GM12878 (cell line): ENCODE measurements around the gene FBF1. TPM values are rescaled to one million over a fixed set of nuclear protein-coding genes. Genes with fewer than 3 reads are reported as not detected.

Source experiments
- ATAC-seq: fragments of 200-7000 bp; cut with Tn5 transposase; 3 replicates; pipeline ENCODE4 v1.9.1; 2020; ENCODE audit warnings: mild to moderate bottlenecking, moderate library complexity
- BruUV-seq: library from RNA; stranded (reverse); fragments of 400-500 nt; replicated peaks from 2 replicates; lab custom pipeline; 2021; lab: Mats Ljungman, UMichigan
- CTCF ChIA-PET: fragments of 300-600 bp; sonication (Branson Sonifier 250); formaldehyde crosslinking; extraction: SDS; loops from one replicate; lab custom pipeline; 2021; ENCODE audit warnings: inconsistent platforms; lab: Yijun Ruan, JAX
- POLR2A ChIA-PET: fragments of 350-600 bp; formaldehyde crosslinking; extraction: SDS; loops from one replicate; lab custom pipeline; 2021; ENCODE audit warnings: inconsistent platforms; lab: Charles Lee
- RAD21 ChIA-PET: fragments of 300-600 bp; sonication (Branson Sonifier 250); formaldehyde crosslinking; loops from one replicate; lab custom pipeline; 2023; ENCODE audit warnings: antibody characterized with exemption; ENCODE audit not compliant: unreplicated experiment; lab: Charles Lee
- SMC1A ChIA-PET: fragments of 300-600 bp; sonication (Branson Sonifier 250); formaldehyde crosslinking; loops from one replicate; lab custom pipeline; 2023; ENCODE audit not compliant: unreplicated experiment, uncharacterized antibody; lab: Charles Lee
- DNase-seq: peaks from one replicate; pipeline ENCODE4 v3.0.0-alpha.2; 2011; ENCODE audit warnings: low read depth, low spot score
- FAIRE-seq: peaks from 3 replicates; lab custom pipeline; 2011; peaks lifted over from hg19 to GRCh38; lab: Jason Lieb, UNC
- H2AFZ ChIP-seq: 2 replicates; pipeline ENCODE4 v1.6.0; 2011; ENCODE audit warnings: low read depth, low read length, control low read depth; ENCODE audit not compliant: control insufficient read depth
- H3K27ac ChIP-seq: 2 replicates; pipeline ENCODE4 v1.5.1; 2011; ENCODE audit warnings: control low read depth; ENCODE audit not compliant: control insufficient read depth, insufficient read depth
- H3K27me3 ChIP-seq, 2 experiments: replicated peaks in 1 of 2; 2 replicates each; pipeline versions ENCODE4 v1.6.0 to v1.6.1; 2011; ENCODE audit warnings: low read length in 1 of 2; ENCODE audit not compliant: control insufficient read depth in 2 of 2, insufficient read depth in 2 of 2
- H3K36me3 ChIP-seq, 2 experiments: 2 replicates each; pipeline ENCODE4 v1.5.1; 2011; ENCODE audit warnings: low read length in 1 of 2; ENCODE audit not compliant: control insufficient read depth in 2 of 2, insufficient read depth in 2 of 2
- H3K4me1 ChIP-seq: 2 replicates; pipeline ENCODE4 v1.6.1; 2011; ENCODE audit warnings: mild to moderate bottlenecking, low read length, moderate library complexity, mixed read lengths; ENCODE audit not compliant: control insufficient read depth, insufficient read depth
- H3K4me2 ChIP-seq: 2 replicates; pipeline ENCODE4 v1.6.0; 2011; ENCODE audit warnings: control low read depth; ENCODE audit not compliant: control insufficient read depth, insufficient read depth
- H3K4me3 ChIP-seq: fragments of 200-600 bp; sonication (generic); 2 replicates; pipeline ENCODE4 v1.5.1; 2016
- H3K79me2 ChIP-seq: 2 replicates; pipeline ENCODE4 v1.6.0; 2011; ENCODE audit warnings: low read length; ENCODE audit not compliant: control insufficient read depth, insufficient read depth
- H3K9ac ChIP-seq: 2 replicates; pipeline ENCODE4 v1.8.0; 2011; ENCODE audit warnings: low read length, control low read depth, mixed read lengths; ENCODE audit not compliant: control insufficient read depth, insufficient read depth
- H3K9me3 ChIP-seq: replicated peaks from 3 replicates; pipeline ENCODE4 v1.5.1; 2011; ENCODE audit warnings: mild to moderate bottlenecking, low read length; ENCODE audit not compliant: control insufficient read depth, insufficient read depth
- H4K20me1 ChIP-seq: 2 replicates; pipeline ENCODE4 v1.6.0; 2011; ENCODE audit not compliant: control insufficient read depth, insufficient read depth
- ASH2L ChIP-seq: fragments of 300-600, 200-600 bp; sonication (generic); IDR thresholded peaks from 2 replicates; pipeline ENCODE4 v1.6.1; 2017; ENCODE audit warnings: low read depth, mild to moderate bottlenecking, borderline replicate concordance
- CEBPZ ChIP-seq: fragments of 150-350 bp; IDR thresholded peaks from 2 replicates; pipeline ENCODE4 v1.6.1; 2016; ENCODE audit warnings: low read depth, low read length
- ETV6 ChIP-seq, 2 experiments: fragments of 450-650 bp in 1 of 2; IDR thresholded peaks in 1 of 2; conservative IDR thresholded peaks in 1 of 2; 2 replicates each; pipeline ENCODE4 v1.6.1; 2014; ENCODE audit warnings: antibody characterized with exemption in 1 of 2, borderline replicate concordance in 1 of 2, low read depth in 1 of 2, mild to moderate bottlenecking in 1 of 2, moderate library complexity in 1 of 2
- NR2C2 ChIP-seq: IDR thresholded peaks from 2 replicates; pipeline ENCODE4 v1.6.1; 2011; ENCODE audit warnings: borderline replicate concordance, low read depth; ENCODE audit not compliant: control insufficient read depth, insufficient read length
- SREBF2 ChIP-seq: IDR thresholded peaks from 2 replicates; pipeline ENCODE4 v1.6.1; 2012; ENCODE audit warnings: mild to moderate bottlenecking, low read length
- ZNF24 ChIP-seq: fragments of 450-650 bp; IDR thresholded peaks from 2 replicates; pipeline ENCODE4 v1.6.1; 2017; ENCODE audit warnings: antibody characterized with exemption, mild to moderate bottlenecking
- ZSCAN29 ChIP-seq: fragments of 450-650 bp; IDR thresholded peaks from 2 replicates; pipeline ENCODE4 v1.6.1; 2017; ENCODE audit warnings: mild to moderate bottlenecking, moderate library complexity
- WGBS: methylation state at CpG from one replicate; pipeline ENCODE4 v1.1.6; 2016; ENCODE audit warnings: low lambda C conversion rate; ENCODE audit not compliant: insufficient replicate concordance, insufficient coverage; ENCODE audit errors: missing lambda C conversion rate; 5-methylcytosine and 5-hydroxymethylcytosine counted together
- in situ Hi-C: fragments of 300-500 bp; cut with MboI; formaldehyde crosslinking; loops from 9 replicates; pipeline ENCODE4 v1.14.3; 2018; ENCODE audit warnings: mixed read lengths
- intact Hi-C: fragments of 100-400 bp; cut with micrococcal nuclease; formaldehyde crosslinking; loops from one replicate; pipeline ENCODE4 v1.14.2; 2022; ENCODE audit not compliant: unreplicated experiment
- polyA plus RNA-seq, 11 experiments: library from polyadenylated mRNA; depleted of rRNA in 4 of 11; unstranded in 6 of 11; stranded (reverse) in 5 of 11; fragments of >200 nt; fragmentation: Nextera tagmentation in 4 of 11; fragmentation: Illumina TruSeq in 1 of 11; extraction: Ambion mirVana in 4 of 11; extraction: Trizol in 1 of 11; gene quantifications; 1 replicate in 1 of 11; 2 replicates in 10 of 11; pipeline versions ENCODE4 v1.2.1 to v1.2.3, GENCODE V29; 2011 to 2016; ENCODE audit warnings: inconsistent platforms in 2 of 11, missing spikeins in 2 of 11, low read depth in 1 of 11
- total RNA-seq, 4 experiments: library from RNA; depleted of rRNA in 3 of 4; stranded (reverse); fragments of >200 nt in 3 of 4; fragmentation: Illumina TruSeq in 1 of 4; extraction: Trizol in 1 of 4; gene quantifications; 2 replicates each; pipeline versions ENCODE4 v1.2.1 to v1.2.3, GENCODE V29; 2013 to 2021
- TF ChIP-seq, protein P1 (sequence below): fragments of 450-650 bp; conservative IDR thresholded peaks from 2 replicates; pipeline ENCODE4 v1.6.1; 2017; ENCODE audit warnings: mild to moderate bottlenecking, moderate library complexity

Gene FBF1
- total and polyA plus RNA-seq, 10 of the 15 experiments (the other 5 are each of a cell fraction or from before 2014, with no cell fraction given), result 0.29 to 15.0 (median 7.0) TPM

DNA sequence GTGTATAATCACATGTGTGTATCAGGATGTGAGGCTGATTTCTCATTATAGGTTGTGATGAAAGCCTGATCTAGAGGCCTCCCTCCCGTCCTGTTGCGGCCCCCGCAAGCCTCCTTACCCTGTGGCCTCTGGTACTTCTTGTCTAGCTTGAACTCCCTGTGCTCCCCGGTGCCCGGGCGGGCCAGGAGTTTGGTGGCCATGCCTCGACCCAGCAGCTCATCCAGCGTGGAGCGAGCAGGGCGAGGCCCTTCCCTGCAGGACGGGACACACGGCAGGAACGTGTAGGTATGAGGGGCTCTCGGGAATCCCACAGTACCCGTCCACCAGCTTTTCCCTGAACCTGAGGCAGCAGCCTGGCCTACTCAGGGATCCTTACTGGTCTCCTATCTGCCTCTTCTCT is 14.9 kb downstream of the FBF1 start:
- no peaks in the 10 kb centered on the region for H3K27me3 ChIP-seq
- in situ Hi-C loops, result loop anchor here (5.0 kb wide), 1 partner anchor 366 kb away; no protein-coding TSS in a partner anchor
- POLR2A ChIA-PET, result interaction anchor here (0.7 to 1.2 kb wide), 2 partner anchors 10 to 85 kb away, joined by 3 to 4 read pairs; no protein-coding TSS in a partner anchor

More for the DNA sequence above, 14.9 kb downstream of the FBF1 start:
- Histone ChIP-seq H3K4me2 (no peak overlapping the region), H3K9me3 (no peaks in the 10 kb centered on the region), H4K20me1 (no peaks in the 10 kb centered on the region), H3K4me3 (no peak overlapping the region), H3K36me3 (no peaks in the 10 kb centered on the region), H2AFZ (no peak overlapping the region), H3K4me1 (no peaks in the 10 kb centered on the region), H3K79me2 (no peaks in the 10 kb centered on the region), H3K9ac (no peak overlapping the region), H3K27ac (no peak overlapping the region)
- intact Hi-C loops, result no loop called here
- BruUV-seq, result no TSS peak
- TF ChIP-seq ASH2L (no peak), ZNF24 (no peak), NR2C2 (no peak), SREBF2 (no peak), CEBPZ (no peak), ETV6 (conservative IDR thresholded peaks at IDR 0.05 in 1 of 2, IDR thresholded peaks at IDR 0.05 in 1 of 2; ENCODE audit: borderline replicate concordance in 1 of 2, low read depth in 1 of 2) (no peak), ZSCAN29 (no peak)
- TF ChIP-seq, protein P1, sequence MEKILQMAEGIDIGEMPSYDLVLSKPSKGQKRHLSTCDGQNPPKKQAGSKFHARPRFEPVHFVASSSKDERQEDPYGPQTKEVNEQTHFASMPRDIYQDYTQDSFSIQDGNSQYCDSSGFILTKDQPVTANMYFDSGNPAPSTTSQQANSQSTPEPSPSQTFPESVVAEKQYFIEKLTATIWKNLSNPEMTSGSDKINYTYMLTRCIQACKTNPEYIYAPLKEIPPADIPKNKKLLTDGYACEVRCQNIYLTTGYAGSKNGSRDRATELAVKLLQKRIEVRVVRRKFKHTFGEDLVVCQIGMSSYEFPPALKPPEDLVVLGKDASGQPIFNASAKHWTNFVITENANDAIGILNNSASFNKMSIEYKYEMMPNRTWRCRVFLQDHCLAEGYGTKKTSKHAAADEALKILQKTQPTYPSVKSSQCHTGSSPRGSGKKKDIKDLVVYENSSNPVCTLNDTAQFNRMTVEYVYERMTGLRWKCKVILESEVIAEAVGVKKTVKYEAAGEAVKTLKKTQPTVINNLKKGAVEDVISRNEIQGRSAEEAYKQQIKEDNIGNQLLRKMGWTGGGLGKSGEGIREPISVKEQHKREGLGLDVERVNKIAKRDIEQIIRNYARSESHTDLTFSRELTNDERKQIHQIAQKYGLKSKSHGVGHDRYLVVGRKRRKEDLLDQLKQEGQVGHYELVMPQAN, result no peak
- no peak for ATAC-seq
- no peak for DNase-seq
- 83% methylated on average over 15 of the region's 15 CpGs for WGBS
- no peak for FAIRE-seq
- ChIA-PET SMC1A (no interaction called here), RAD21 (interaction anchor here (0.9 kb wide), 1 partner anchor 180 kb away, joined by 3 read pairs; no protein-coding TSS in a partner anchor), CTCF (interaction anchor here (0.8 to 1.3 kb wide), 3 partner anchors 21 to 78 kb away, joined by 3 to 4 read pairs (median 3); partner anchors contain the start of gene MRPL38)
